DND-41 (cell line): ENCODE results near the gene LNX1.

Source experiments
- ATAC-seq: fragments of 200-7000 bp; cut with Tn5 transposase; 3 replicates; pipeline ENCODE4 v1.9.1; 2021; ENCODE audit warnings: low read depth; ENCODE audit not compliant: insufficient read depth
- DNase-seq: peaks from one replicate; pipeline ENCODE4 v3.0.0-alpha.2; 2020
- H2AFZ ChIP-seq: 2 replicates; pipeline ENCODE4 v1.6.0; 2012; ENCODE audit warnings: low read depth, low read length
- H3K27ac ChIP-seq: 2 replicates; pipeline ENCODE4 v1.5.1; 2012; ENCODE audit warnings: low read length, inconsistent platforms
- H3K27me3 ChIP-seq: fragments of 200-600 bp; sonication (generic); 2 replicates; pipeline ENCODE4 v1.6.0; 2012; ENCODE audit warnings: low read length, mild to moderate bottlenecking, inconsistent platforms; ENCODE audit not compliant: insufficient read depth, poor library complexity
- H3K36me3 ChIP-seq: 2 replicates; pipeline ENCODE4 v1.5.1; 2012; ENCODE audit warnings: low read length, inconsistent platforms; ENCODE audit not compliant: insufficient read depth
- H3K4me1 ChIP-seq: 2 replicates; pipeline ENCODE4 v1.5.1; 2012; ENCODE audit warnings: mild to moderate bottlenecking, low read length; ENCODE audit not compliant: insufficient read depth
- H3K4me2 ChIP-seq: 2 replicates; pipeline ENCODE4 v1.6.0; 2012; ENCODE audit warnings: mild to moderate bottlenecking, moderate library complexity, low read length, inconsistent platforms; ENCODE audit not compliant: insufficient read depth
- H3K4me3 ChIP-seq, 2 experiments: fragments of 200-600 bp in 1 of 2; shearing (Covaris generic) in 1 of 2; 2 replicates each; pipeline ENCODE4 v1.5.1; 2012 to 2016; ENCODE audit warnings: inconsistent platforms in 2 of 2, low read length in 2 of 2, mild to moderate bottlenecking in 2 of 2, low read depth in 1 of 2, moderate library complexity in 1 of 2
- H3K79me2 ChIP-seq: 2 replicates; pipeline ENCODE4 v1.6.0; 2012; ENCODE audit warnings: low read length, inconsistent platforms; ENCODE audit not compliant: insufficient read depth
- H3K9ac ChIP-seq: 2 replicates; pipeline ENCODE4 v1.6.0; 2012; ENCODE audit warnings: low read depth, mild to moderate bottlenecking, inconsistent platforms, low read length, moderate library complexity
- H3K9me3 ChIP-seq: 2 replicates; pipeline ENCODE4 v1.5.1; 2012; ENCODE audit warnings: low read length, moderate library complexity, mild to moderate bottlenecking, inconsistent platforms; ENCODE audit not compliant: insufficient read depth, severe bottlenecking
- H4K20me1 ChIP-seq: 2 replicates; pipeline ENCODE4 v1.6.0; 2012; ENCODE audit warnings: low read length; ENCODE audit not compliant: insufficient read depth
- CTCF ChIP-seq: IDR thresholded peaks from 2 replicates; pipeline ENCODE4 v1.5.1; 2012; ENCODE audit warnings: borderline replicate concordance, low read length, moderate library complexity, mild to moderate bottlenecking; ENCODE audit not compliant: poor library complexity, severe bottlenecking; ENCODE audit errors: extremely low read depth
- EZH2 ChIP-seq: IDR thresholded peaks from 3 replicates; pipeline ENCODE4 v1.6.1; 2012; ENCODE audit warnings: borderline replicate concordance, low read depth, mild to moderate bottlenecking, moderate library complexity, low read length, inconsistent platforms; ENCODE audit not compliant: severe bottlenecking

LNX1 gene

GRCh38 chr4:53553486-53554210 lies 37.6 kb downstream of the LNX1 start:
- no peak for DNase-seq
- no peaks in the 10 kb centered on the region for H3K79me2 ChIP-seq

GRCh38 chr4:53552711-53553110 lies 38.6 kb downstream of the LNX1 start:
- ATAC-seq (no peak), DNase-seq (no peak)
- no peak overlapping the region for H3K27ac ChIP-seq
- no peaks in the 10 kb centered on the region for H3K4me1 ChIP-seq
- no peak overlapping the region for H2AFZ ChIP-seq
- peaks cover 4% of the 10 kb centered on the region for H3K27me3 ChIP-seq
- H3K9me3 ChIP-seq: no peaks in the 10 kb centered on the region
- H3K36me3 ChIP-seq: no peaks in the 10 kb centered on the region
- no peak for TF ChIP-seq CTCF
- TF ChIP-seq EZH2: no peak
- H3K9ac ChIP-seq: no peak overlapping the region
- no peaks in the 10 kb centered on the region for H3K79me2 ChIP-seq
- no peak overlapping the region for H3K4me2 ChIP-seq
- no peaks in the 10 kb centered on the region for H4K20me1 ChIP-seq
- H3K4me3 ChIP-seq: no peak overlapping the region

More at GRCh38 chr4:53553486-53554210, 37.6 kb downstream of the LNX1 start:
- no peak for TF ChIP-seq EZH2
- TF ChIP-seq CTCF: no peak
- Histone ChIP-seq H3K27me3 (peaks cover 1% of the 10 kb centered on the region), H3K27ac (no peak overlapping the region), H2AFZ (no peak overlapping the region), H3K9ac (no peak overlapping the region), H4K20me1 (no peaks in the 10 kb centered on the region), H3K36me3 (no peaks in the 10 kb centered on the region), H3K4me2 (no peak overlapping the region), H3K4me3 (no peak overlapping the region), H3K9me3 (no peaks in the 10 kb centered on the region), H3K4me1 (no peaks in the 10 kb centered on the region)
- no peak for ATAC-seq

- H3K27ac ChIP-seq: no peak overlapping the region
- H3K27me3 ChIP-seq: peaks cover 10% of the 10 kb centered on the region
- no peak overlapping the region for H3K9ac ChIP-seq
Observed at GRCh38 chr4:53551958-53552357, 39.3 kb downstream of the LNX1 start.

More at GRCh38 chr4:53551958-53552357, 39.3 kb downstream of the LNX1 start:
- Histone ChIP-seq H2AFZ (no peak overlapping the region), H3K4me3 (no peak overlapping the region), H3K36me3 (no peaks in the 10 kb centered on the region), H3K9me3 (no peaks in the 10 kb centered on the region), H4K20me1 (no peaks in the 10 kb centered on the region), H3K79me2 (no peaks in the 10 kb centered on the region), H3K4me2 (no peak overlapping the region), H3K4me1 (no peaks in the 10 kb centered on the region)
- DNase-seq (no peak), ATAC-seq (no peak)
- no peak for TF ChIP-seq EZH2
- TF ChIP-seq CTCF: no peak
